ENCODE data around the gene PPM1F. TPM values are rescaled to one million over a fixed set of nuclear protein-coding genes. Genes with fewer than 3 reads are reported as not detected.
A peak's percentile ranks its signal among the peaks of the same experiment; 100 is the strongest.
"Not testable (repeated sequence)": the region's sequence is repeated elsewhere in the genome, so short reads cannot be mapped to it uniquely, and the experiment has no call there.

The PPM1F gene
- total RNA-seq, 1 experiment from 2014 or later: 20.9 TPM

DNA sequence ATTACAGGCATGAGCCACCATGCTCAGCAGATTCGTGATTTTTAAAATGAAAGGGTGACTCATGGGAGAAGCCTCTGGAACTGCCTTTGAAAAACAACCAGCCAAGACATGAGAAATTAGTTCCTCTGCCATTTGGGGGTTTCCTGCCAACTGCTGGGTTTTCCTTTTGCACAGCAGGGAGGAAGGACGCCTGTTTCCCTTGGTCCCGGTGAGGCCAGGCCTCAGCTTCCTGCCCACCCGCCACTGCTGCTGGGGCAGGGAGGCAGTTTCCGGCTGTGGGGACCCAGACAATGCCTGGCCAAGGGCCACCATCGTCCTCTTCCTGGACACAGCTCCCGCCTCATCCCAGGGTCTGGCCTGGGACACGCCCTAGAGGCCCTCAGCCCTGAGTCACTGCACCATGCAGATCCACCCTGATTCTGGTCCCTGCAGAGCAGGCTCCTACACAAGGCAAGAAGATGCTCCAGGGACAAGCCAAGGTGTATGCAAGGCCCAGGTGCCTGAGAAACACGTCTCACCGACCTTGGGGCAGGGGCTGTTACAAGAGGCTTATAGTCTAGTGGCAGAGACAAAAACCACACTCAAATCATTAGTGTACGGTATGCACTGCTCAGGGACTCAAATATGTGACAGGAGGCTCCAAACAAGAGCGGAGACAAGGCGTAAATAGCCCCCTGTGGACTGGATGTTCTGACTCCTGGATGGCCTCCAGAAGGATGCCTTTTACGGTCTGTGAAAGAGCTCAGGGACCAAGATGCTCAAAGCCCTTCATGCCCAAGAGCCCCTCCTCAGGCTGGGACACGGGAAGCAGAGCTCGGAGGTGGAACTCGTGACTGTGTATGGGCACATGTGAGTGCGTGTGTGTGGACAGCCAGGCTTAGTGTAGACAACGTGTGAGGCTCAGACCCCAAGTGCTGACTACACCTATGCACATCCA lies 10.0 kb downstream of the PPM1F start:
- peak; percentile 83 for DNase-seq (ENCODE audit: low read depth)

DNA sequence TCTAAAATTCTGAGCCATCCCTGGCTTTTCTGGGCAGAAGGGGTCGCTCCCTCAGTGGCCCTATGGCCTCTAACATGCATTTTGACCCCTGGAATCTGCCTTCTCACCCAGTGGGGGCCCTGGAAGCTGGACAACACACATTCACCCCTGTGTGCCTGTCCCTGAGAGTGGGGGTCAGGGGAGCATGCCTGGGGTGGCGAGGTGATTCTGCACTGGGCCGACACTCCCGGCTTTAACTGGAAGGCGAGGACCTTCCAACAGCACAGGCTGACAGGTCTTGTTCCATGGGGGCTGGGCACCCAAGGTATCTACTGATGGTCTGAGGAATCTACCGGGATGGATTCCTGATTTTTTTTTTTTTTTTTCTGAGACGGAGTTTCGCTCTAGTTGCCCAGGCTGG lies 10.7 kb downstream of the PPM1F start:
- no peak for DNase-seq (ENCODE audit: low read depth)

DNA sequence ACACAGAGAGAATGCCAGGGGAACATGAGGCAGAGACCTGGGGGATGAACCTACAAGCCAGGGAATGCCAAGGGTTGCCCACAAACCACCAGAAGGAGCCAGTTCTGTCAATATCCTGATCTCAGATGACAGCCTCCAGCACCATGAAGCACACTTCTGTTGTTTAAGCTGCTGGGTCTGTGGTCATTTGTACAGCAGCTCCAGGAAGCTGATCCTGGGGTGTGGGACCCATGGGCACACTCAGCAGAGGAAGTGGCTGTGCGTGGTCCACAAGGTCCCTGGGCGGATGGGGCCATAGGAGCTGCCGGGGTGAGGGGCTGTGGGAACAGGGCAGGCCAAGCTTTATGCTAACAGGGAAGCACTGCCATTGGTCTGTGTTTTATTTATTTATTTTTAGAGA lies 12.1 kb downstream of the PPM1F start:
- peak; percentile 52 for DNase-seq (ENCODE audit: low read depth)

DNA sequence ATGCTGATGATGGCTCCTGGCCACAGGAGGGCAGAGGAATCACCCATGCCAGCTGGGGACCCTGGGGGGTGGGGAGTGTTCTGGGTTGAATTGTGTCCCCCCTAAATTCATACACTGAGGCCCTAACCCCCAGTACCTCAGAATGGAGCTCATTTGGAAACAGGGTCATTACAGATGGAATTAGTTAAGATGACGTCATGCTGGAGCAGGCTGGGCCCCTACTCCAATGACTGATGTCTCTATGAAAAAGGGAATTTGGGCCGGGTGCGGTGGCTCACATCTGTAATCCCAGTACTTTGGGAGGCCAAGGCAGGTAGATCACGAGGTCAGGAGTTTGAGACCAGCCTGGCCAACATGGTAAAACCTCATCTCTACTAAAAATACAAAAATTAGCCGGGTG lies 12.7 kb downstream of the PPM1F start:
- DNase-seq (ENCODE audit: low read depth): not testable (repeated sequence)

DNA sequence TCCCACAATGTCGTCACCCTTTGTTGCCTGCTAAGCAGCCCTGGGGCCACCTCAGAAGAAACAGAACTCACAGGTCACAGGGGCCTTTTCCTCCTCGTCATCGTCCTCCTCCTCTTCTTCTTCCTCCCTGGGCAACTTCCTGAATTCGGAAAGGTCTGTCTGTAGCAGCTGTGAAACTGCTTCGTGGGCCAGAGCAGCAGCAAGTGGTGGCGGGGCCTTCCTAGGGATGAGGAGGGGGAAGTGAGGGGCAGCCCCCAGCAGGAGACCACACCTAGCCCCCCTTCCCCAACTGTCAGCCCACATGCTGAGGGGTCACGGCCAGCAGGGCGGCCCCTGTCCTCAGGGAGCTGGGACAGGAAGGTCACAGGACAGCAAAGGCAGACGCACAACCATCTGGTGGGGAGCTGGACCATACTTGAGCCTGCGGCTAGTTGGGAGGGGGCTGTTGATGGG lies 13.2 kb downstream of the PPM1F start:
- no peak for DNase-seq (ENCODE audit: low read depth)

DNA sequence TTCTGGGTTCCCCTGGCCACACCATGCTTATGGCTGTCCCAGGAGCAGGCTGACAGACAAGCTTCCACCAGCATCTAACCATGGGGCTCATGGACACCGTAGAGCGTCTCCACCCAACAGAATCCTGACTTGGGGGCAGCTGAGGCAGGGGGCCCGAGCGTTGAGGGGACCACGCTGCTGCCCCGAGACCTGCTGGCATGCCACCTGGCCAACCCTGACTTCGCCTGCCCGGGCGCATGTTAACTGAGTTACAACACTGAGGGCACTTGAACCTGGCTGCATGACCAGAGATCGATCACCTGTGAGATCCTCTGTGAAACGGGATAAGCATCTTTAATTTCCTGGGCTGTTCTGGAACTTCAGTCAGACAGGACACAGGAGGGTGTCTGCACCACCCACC lies 13.7 kb downstream of the PPM1F start:
- no peak for DNase-seq (ENCODE audit: low read depth)

DNA sequence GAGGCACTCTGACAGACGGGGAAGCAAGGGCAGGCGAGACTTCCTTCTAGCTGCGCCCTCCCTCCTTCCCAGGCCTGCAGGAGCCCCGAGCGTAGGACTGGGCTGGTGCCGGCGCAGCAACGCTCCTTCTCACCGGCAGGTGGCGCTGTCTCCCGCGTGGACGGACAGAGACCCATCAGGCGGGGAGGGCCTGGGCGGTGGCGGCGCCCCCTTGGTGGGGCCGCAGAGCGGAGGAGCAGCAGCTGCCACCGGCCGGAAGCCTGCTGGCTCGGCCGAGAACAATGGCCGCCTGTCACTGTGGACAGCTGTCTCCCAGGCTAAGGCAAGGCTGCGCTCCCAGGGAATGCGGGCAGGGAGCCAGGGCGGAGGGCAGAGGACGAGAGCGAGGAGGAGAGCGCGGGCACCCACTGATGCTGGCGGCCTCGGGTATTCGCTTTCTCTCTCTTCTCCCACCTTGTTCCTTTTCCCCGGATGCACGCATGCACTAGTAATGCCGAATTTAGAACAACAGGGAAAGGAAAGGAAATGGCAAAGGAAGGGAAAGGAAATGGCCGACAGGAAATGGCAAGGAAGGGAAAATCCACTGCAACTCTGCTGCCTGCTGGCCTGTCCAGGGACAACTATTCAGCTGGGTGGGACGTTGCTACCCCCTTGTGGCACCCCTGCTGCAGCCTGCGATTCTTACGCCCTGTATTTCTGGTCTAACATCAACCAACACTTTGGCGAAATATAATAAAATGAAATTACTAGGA lies 14.4 kb downstream of the PPM1F start:
- DNase-seq (ENCODE audit: low read depth): peak; percentile 76

DNA sequence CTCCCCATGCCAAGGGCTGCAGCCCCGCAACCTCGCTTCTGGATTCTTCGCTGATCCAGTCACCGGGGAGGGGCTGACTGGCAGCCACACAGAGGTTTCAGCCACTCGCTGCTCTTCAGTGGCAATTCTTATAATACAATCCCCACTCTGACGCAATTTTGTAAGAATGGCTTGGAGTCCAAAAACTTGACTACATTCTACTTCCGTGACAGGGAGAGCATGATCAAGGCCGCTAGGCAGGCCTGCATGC lies 14.9 kb downstream of the PPM1F start:
- no peak for DNase-seq (ENCODE audit: low read depth)

DNA sequence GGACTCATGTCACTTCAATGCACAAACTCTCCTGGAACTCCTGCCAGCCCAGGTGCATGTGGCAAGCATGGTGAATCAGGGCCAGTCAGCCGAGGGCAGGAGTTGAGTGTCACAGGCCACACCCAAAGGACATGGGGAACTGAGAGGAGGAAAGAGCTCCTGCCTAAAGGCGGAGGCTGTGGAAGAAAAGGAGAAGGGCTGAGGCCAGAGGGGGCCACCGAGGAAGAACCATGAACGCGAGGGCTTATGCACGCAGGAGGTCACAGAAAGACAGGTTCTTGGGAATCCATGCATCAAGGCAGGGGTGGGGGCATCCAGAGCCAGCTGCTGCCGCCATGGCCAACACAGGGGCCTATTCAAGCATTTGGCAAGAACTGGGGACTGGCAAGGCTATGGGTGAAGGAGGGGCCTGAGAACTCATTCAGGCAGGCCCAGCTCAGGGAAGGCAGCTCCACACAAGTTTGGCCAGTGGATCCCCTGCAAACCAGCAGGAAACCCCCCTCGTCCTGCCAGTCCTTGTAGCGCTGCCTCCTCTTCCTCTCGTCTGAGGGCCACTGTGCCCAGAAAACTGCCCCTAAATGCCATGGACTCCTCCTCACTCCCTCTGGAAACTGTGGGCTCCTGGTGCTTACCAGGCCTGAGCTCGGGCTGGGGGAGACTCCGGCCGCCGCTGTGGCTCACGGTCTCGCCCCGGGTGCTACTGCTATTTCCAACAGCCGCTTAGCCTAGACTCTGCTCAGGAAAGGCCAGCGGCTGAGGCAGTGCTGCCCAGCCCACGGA lies 15.4 kb downstream of the PPM1F start:
- no peak for DNase-seq (ENCODE audit: low read depth)

DNA sequence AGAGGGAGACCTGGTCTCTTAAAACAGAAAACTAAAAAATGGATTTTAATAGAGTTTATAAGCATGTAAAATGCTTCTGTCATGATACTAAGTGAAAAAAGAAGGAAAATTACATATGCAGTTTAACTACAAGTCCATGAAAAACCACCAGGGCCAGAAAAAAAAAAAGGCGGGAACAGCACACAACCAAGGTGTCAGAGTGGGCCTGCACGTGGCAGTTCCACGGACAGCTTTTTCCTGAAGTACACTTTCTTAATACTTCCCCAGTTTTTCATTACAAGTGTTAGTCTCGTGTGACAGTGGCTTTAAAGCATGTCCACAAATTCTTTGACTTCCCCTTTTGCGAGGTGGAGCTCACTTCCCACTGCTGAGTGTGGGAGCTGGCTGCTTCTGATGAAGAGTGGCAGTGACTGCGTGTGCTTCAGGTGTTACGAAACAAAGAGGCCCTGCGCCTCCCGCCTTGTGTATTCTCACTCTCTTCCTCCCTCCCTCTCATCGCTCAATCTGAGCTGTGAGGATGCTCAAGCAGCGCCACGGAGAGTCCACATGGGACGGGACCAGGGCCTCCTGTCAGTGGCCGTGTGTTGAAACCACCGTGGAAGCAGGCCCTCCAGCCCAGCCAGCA lies 16.4 kb downstream of the PPM1F start:
- no peak for DNase-seq (ENCODE audit: low read depth)

DNA sequence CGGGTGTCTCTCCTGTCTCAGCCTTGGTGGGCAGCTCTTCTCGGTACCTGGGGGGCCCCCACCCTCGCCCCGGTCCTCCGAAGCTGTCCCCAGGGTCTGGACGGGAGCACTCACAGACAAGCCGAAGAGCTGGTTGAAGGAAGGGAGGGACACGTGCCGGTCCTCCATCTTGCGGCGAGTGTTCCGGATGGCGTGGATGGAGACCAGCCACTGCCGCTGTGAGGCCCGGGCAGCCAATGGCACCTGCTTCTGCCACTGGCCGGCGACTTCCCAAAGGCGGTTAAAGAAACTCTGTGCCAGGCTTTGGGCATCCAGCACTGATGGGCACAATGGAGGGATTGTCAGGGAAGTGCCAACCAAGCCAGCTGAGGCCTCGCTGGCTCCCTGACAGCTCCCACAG lies 18.7 kb downstream of the PPM1F start:
- DNase-seq (ENCODE audit: low read depth): no peak

DNA sequence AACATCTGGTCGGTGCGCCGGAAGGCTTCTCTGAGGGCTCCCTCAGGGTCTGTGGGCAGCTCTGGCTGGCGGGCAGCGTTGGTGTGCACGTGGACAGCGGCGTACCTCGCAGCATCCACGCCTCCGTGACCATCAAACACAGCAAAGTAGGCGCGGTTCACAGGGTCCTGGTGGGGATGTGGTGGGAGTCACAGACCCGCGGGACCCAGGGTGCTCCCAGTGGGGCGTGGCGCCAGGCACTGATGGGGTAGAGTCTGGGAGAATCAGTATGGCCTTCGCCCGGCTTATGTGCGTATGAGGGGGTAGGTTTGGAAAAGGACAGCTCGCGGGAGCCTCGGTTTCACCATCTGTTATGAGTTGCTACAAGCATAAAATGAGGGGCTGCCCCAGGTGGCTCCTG lies 19.2 kb downstream of the PPM1F start:
- no peak for DNase-seq (ENCODE audit: low read depth)

DNA sequence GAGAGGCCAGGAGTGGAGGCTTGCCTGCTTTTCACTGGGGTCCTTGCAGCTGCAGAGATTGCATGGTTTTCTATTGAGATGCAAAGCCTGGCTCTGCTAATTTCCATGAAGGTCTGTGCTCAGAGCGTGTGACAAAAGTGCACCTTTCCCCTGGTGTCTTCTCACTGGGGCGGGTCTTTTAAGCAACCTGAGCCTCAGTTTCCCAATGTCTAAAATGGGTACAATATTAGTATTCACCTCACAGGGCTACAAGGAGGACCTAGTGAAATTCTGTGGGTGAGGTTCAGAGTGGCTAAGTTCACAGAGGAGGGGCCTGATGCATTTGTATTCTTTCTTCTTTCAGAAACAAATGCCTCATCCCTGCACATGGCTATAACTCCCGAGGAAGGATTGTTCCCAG lies 20.3 kb downstream of the PPM1F start:
- no peak for DNase-seq (ENCODE audit: low read depth)

DNA sequence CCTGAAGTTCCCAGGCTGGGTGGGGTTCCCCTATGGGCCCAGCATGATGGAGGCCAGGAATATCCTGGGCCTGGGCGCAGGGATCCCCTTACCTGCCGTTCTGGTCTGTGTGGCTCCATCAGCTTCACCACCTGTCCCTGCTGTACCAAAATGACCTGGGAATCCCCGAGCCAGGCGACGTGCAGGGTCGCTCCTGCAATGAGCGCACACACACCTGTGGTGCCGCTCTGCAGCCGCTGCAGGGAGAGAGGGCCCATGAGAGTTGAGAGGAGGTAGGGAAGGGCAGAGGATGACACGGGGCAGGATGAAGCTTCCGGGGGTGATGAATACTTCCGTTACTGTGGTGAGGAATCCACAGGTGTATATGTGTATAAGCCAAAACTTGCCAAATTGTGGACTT lies 21.6 kb downstream of the PPM1F start:
- DNase-seq (ENCODE audit: low read depth): no peak

DNA sequence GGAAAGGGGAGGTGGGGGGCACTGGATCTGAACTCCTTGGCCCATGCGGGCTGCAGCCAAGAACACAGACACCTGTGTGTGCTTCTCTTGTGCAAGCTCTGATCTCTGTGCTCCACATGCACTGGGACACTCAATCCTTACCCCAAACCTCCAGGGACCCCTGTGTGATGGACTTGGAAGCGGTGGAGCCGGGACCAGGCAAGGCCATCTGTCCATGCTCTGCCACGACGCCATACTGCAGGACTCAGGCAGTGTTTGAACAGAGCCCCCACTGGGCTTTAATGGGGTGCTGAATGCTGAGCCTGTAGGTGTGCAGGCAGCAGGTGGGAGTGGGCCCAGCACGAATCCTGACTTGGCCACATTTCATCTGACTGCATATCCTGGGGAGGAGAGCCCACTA lies 23.4 kb downstream of the PPM1F start:
- DNase-seq (ENCODE audit: low read depth): no peak

DNA sequence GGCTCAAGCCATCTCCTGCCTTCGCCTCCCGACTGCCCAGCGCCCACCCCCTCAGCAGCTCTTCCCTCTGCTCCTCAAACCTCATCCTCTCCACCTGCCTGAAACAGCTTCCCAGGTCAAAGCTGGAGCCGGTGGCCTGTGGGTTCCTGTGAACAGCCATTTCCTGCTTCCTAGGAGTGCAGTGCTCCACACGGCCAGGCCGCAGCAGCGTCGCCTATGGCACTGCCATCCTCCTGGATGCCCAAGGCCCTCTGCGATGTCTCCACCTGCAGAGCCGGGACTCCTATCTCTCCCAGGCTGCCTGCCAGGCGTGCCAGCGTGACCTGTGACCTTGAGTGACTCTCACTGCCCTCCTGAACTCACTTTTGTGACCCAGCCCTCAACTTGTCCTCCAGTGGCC lies 24.6 kb downstream of the PPM1F start:
- DNase-seq (ENCODE audit: low read depth): no peak

DNA sequence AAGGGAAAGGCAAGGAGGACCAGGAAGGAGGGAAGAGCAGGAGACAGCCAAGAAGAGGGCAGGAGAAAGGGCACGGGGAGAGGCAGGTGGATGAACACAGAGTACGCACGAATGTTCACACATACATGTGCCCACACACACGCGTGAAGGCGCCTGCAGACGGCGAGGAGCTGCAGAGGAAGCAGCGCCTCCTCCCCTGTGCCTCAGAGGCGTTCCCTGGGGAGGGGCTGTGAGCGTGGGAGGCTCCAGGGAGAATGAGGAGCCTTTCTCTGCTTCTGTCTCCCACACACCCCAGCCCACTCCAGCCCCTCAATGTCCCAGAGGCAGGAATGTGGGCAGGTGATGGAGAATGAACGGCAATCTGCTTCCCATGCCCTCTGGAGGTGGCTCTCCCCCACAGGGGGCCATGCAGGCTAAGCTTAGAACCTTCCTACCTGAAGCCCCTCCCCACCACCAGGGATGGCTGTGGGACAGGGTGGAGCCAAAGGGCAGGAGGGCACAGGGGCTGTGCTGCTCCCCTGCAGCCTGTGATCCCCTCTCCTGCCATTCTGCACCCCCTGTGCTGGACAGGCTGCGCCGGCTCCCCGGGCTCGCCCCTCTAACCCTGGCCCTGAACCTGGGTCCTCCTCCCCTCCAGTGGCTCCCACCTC lies 25.3 kb downstream of the PPM1F start:
- no peak for DNase-seq (ENCODE audit: low read depth)

DNA sequence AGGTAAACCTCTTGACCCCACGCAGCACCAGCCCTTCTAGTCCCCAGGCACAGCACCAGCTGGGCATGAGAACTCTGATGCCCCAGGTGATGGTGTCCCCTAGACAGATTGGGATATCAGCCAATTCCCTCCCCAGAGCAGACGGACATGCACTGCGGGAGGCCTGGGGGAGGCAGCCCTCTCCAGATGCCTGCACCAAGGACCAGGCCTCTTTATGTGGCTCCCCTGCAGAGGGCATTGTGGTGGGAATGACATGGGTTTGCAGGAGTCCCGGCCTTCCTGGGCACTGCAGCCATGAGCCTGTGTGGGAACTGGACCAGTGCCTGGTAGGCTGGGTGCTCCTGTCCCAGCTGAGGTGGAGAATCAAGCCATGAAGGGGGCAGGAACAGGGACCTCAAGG lies 25.9 kb downstream of the PPM1F start:
- no peak for DNase-seq (ENCODE audit: low read depth)

DNA sequence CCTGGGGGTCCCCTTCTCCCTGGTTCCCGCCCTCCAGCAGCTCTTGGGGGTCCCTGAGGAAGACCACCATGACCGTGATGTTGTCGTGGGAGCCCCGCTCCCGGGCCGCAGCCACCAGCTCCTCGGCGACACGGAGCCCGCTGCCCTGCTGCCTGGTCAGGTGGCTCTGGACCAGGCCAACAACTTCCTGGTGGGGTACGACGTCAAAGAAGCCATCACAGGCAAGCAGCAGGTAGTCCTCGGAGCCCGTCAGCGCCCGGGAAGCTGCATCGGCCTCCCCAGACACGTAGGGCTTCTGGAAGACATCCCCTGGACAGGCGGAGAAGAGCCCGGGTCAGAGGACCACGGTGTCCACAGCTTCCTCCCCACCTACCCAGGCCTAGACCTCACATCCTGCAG lies 29.5 kb downstream of the PPM1F start:
- no peak for DNase-seq (ENCODE audit: low read depth)

DNA sequence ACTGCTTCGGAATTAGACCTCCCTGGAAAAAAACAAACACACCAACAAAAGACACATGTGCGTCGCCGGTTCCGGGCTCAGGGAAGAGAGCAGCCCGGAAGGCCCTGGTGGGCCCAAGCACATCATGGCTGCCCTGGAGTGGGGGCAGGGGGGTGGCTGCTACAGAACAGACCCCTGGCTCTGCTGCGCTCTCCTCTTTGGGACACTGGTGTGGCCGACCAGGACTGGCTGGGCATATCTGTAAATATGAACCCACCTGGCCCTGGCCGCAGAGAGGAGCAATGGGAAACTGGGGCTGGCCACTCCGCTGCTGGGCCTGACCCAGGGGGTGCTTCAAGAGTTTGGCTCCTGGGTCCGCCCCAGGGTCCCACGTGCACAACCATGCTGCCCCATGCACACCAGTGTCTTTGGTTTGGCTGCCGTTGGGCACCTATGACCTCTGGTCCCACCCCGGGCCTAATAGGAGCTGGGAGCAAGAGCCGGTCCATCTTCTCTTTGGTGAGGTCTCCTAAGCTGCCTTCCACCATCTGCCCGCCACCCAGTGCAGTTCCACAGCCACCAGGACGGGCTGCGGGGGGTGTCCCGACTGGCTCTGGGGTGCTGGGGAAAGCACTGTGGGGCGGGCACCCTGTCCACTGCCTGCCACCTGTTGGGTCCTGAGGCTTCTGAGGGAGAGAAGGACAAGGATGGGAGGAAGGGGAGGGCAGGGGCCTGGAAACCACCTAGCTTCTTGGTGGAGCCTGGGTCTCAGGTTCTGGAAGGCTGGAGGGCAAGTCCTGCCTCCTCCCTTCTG lies 30.1 kb downstream of the PPM1F start:
- no peak for DNase-seq (ENCODE audit: low read depth)

DNA sequence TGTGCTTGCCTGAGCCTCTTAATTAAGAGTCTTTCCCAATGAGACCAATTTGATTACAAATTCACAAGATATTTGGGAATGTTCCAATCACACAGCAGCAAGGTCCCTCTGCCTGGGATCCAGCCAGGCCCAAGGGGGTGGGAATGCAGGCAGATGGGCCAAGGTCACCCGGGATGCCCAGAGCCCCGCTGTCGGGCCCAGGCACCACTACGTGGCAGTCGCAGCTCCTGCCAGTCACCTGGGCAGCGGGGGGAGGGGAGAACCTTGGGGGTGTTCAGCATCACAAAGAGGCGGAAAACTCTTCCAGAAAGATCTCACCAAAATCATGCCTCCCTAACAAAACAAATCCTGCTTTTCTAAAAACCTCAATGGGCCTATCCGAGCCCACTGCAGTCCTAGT lies 30.9 kb downstream of the PPM1F start:
- DNase-seq (ENCODE audit: low read depth): no peak

Data from M059J (cell line).